GM19468 (cell line): ENCODE measurements around the gene PTPRN2.

Experiments
- ATAC-seq: cut with Tn5 transposase; IDR thresholded peaks from one replicate; pipeline ENCODE4 v1.9.1; 2021; ENCODE audit warnings: mild to moderate bottlenecking, moderate library complexity, moderate number of reproducible peaks; ENCODE audit not compliant: unreplicated experiment; ENCODE audit errors: extremely low read depth

The PTPRN2 gene

DNA sequence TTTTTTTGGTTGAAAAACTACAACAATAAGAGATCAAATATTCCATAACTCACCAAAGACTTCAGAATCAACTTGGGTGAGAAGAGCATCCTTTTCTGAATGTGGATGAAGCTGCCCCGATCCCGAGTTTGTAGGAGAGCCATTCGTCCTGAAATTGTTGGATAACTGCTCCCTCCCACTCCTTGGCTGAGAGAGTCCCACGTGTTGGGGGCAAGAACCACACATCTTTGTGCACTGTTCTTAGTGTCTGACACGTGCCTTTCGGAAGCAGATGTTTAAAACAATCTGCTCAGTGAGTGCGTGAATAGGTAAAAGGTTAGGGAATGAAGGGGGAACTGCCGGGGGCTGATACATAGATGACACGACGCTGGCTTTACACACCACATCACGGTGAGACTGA, 575.7 kb downstream of the PTPRN2 start:
- no peak for ATAC-seq

DNA sequence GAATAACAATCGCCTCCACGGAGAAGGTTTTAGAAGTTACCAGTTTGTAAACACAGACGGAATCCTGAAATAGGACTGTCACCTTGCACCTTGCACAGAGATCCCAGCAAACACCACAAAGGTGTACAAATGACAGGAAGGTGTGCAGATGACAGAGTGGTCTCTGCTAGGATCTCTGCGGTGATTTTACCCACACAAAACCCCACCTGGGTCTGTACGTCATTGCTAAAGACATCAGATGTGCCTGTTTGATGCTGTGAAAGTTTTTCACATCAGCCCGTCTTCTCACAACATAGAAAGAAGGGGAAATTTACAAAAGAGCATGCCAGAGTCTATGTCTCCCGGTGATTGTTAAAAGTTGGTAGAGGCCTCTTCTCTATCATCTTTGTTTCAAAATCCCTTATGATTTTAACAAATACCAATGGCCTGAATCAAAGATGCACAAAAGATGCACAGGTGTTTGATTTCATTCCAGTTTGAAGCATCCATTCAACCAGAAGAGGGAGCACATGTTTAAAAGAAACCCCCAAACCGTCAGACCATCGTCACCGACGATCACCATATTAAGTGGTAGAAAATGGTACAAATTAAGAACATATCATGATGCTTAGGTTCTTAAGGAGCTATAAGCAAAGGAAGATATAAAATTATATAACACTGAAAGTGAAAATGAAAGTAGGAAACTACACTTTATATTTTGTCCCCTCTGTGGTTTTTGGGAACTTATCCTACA, 576.5 kb downstream of the PTPRN2 start:
- no peak for ATAC-seq

- ATAC-seq, result no peak
These were observed 577.7 kb downstream of the PTPRN2 start for GRCh38 chr7:158009886-158010285.

- no peak for ATAC-seq
These were observed 579.4 kb downstream of the PTPRN2 start for GRCh38 chr7:158008267-158008666.

DNA sequence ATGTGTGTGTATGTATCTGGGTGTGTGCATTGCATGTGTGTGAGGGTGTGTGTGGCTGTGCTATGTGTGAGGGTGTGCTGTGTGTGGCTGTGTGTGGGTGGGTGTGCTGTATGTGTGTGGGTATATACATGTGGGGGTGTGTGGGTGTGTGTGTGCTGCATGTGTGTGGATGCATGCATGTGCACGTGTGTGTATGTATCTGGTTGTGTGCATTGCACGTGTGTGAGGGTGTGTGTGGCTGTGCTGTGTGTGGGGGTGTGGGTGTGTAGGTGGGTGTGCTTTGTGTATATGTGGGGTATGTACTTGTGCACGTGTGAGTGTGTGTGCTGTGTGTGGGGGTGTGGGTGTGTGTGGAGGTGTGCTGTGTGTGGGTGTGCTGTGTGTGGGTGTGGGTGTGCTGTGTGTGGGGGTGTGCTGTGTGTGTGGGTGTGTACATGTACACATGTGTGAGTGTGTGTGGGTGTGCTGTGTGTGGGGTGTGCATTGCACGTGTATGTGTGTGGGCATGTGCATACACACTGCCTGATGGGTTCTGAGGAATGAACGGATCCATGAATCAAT, 579.8 kb downstream of the PTPRN2 start:
- no peak for ATAC-seq

DNA sequence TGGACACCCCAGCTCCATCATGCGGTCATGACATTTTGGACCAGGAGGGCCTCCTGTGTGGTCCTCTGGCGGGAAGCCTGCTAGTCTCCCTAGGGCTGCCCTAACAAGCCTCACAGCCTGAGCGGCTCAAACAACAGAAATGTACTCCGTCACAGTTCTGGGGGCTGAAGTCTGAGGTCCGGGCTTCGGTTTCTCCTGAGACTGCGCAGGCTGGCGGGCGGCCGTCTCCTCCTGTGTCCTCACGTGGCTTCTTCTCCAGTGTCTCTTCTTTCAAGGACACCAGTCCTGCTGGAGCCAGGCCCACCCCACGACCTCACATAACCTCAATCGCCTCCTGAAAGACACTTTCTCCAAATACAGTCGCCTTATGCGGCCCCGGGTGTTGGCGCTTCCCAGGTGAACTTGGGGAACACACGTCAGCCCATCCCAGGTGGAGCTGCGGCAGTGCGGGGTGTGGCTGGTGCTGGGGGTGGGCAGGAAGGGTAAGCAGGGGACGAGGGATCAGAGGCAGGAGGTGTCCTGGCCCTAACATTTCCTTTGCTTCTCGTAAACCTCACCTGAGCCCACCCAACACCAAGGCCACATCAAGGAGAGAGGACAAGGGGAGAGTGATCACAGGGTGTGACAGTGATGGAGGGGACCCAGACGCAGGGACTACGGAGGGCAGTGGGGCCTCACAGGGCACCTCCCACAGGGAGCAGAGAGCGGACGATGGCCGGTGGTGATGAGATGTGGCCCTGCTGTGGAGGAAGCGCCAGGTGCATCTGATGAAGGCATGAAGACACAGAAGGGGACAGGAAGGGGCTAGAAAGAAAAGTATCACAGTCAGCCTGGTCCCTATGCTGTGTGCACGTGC, 580.6 kb downstream of the PTPRN2 start:
- ATAC-seq, result no peak

GRCh38 chr7:158005531-158005930, 582.1 kb downstream of the PTPRN2 start:
- no peak for ATAC-seq

GRCh38 chr7:158004123-158004490, 583.5 kb downstream of the PTPRN2 start:
- ATAC-seq, result no peak

DNA sequence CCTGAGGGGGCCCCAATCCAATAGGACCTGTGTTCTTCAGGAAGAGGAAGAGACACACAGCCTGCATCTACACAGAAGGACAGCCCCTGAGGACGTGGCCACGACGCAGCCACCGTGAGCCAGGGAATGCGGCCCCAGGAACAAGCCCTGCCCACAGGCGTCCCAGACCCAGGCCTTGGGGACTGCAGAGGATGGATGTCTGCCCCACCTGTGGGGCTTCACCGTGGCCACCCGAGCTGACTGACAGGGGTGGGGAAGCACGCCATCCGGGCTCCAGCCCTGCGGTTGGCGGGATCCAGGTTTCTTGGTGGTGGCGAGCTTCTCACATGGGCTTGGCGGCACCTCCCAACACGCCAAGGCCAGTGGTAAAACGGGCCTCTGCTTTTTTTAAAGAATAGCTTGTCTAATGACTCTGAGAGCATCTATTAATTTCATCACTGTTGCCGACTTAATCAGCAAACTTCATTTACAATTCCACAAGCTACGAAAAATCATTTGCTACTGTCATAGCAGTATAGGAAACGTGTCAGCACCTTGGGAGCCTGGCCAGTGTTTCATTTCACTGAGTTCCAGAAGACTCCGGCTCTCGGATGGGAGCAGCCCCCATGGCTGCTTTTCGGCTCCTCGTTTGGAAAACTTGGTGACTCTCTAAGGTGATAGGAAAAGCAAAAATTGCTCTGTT, 584.0 kb downstream of the PTPRN2 start:
- ATAC-seq, result no peak

- ATAC-seq, result no peak
These were observed 585.0 kb downstream of the PTPRN2 start for GRCh38 chr7:158002486-158003080.

DNA sequence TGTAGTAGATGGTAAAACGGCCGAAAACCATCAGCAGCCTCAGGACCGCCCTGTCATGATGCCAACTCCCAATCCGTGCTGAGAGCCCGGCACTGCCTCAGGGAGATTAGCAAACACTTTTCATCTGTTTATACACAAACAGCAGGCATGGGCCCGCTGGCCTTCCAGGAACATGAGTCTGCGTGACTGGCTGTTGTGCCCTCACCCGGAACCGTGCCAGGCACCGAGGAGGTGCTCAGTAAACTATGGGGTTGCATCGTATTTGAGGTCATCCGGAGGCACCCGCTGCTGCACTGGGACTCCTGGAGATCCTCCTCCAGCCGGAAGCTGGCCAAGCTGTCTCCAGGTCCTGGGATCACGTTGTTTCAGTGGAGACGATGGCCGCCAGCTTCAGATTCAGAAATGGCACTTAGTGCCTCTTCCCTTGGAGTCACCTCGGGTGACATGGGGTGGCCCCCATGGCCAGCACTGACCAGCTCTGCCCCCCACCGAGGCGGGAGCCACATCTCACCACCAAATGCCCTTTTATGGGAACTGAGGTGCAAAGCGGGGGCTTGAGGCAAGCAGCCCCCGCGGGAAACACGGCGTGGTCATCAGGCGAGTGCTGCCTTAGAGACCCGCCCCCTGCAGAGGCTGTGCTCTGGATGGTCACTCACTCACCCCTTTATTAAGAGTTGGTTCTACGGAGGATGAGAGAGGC, 585.9 kb downstream of the PTPRN2 start:
- no peak for ATAC-seq

- ATAC-seq, result no peak
These were observed 586.6 kb downstream of the PTPRN2 start for GRCh38 chr7:158001003-158001402.

- ATAC-seq, result no peak
These were observed 587.5 kb downstream of the PTPRN2 start for GRCh38 chr7:158000160-158000559.

GRCh38 chr7:157998884-157999552, 588.6 kb downstream of the PTPRN2 start:
- no peak for ATAC-seq

- ATAC-seq, result no peak
These were observed 590.2 kb downstream of the PTPRN2 start for GRCh38 chr7:157997471-157997870.

DNA sequence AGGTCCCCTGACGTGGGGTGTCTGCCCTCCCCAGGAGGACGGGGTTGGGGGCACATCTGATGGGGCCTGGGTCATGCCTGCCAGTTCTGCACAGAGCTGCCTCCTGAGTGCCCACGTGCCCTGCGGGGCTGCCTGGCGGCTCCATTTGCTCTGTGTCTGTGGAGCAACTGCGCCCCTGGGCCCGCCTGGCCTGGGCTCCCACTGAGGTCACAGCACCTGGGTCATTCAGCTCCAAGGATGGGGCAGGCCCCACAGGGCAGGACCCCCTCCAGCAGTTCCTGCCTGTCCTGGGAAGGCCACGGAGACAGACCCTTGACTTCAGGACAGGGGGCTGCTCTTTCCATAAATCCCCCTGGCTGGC, 590.6 kb downstream of the PTPRN2 start:
- no peak for ATAC-seq

- ATAC-seq, result no peak
These were observed 591.1 kb downstream of the PTPRN2 start for GRCh38 chr7:157996359-157997079.

DNA sequence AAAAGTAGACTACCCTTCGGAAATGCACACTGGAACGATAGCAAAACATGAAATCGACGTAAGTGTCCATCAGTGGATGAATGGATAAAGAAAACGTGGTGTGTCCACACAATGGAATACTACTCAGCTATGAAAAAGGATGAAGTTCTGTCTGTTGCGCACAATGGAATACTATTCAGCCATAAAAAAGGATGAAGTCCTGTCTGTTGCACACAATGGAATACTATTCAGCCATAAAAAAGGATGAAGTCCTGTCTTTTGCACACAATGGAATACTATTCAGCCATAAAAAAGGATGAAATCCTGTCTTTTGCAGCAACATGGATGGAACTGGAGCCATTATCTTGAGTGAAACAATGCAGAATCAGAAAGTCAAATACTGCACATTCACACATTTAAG, 591.8 kb downstream of the PTPRN2 start:
- ATAC-seq, result no peak

DNA sequence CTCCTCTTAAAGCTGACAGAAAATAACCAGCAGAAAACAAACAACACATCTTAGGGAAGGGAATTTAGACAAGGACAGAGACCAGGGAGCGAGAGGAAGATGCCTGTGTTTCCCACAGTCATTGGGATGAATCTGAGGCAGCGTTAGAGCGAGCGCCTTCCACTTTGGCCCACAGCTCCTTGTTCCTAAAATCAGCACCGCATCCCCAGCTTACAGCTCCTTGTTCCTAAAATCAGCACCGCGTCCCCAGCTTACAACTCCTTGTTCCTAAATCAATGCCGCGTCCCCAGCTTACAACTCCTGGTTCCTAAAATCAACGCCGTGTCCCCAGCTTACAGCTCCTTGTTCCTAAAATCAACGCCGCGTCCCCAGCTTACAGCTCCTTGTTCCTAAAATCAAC, 593.3 kb downstream of the PTPRN2 start:
- no peak for ATAC-seq
